ENCODE measurements around the gene KLHL40. TPM values are rescaled to one million over a fixed set of nuclear protein-coding genes. Genes with fewer than 3 reads are reported as not detected.

KLHL40 gene
- total and polyA plus RNA-seq, 5 experiments from 2014 or later = not detected

- Mint-ChIP-seq H3K4me1 (peaks cover 7 to 27% (median 12%) of the 10 kb centered on the region in 4 donors), H3K9me3 (no peaks in the 10 kb centered on the region), H3K4me3 (peak overlapping the region; percentile 52 to 90 (median 78)), H3K27me3 (no peaks in the 10 kb centered on the region), H3K36me3 (peaks cover 0 to 13% (median 0%) of the 10 kb centered on the region in 3 donors), H3K27ac (peak overlapping the region in 3 of 10 donors; percentile 36 to 81 (median 37))
- no peak for DNase-seq
- POLR2A ChIA-PET = interaction anchor here (1.5 kb wide), 1 partner anchor 12 kb away, joined by 3 read pairs; no protein-coding TSS in a partner anchor
- ATAC-seq = no peak
These were observed 32.6 kb upstream of the KLHL40 start for GRCh38 chr3:42652611-42653302.

- Mint-ChIP-seq H3K9me3 (no peaks in the 10 kb centered on the region), H3K4me1 (peaks cover 7 to 27% (median 12%) of the 10 kb centered on the region in 4 donors), H3K36me3 (peaks cover 0 to 8% (median 0%) of the 10 kb centered on the region in 3 donors), H3K4me3 (peak overlapping the region; percentile 52 to 90 (median 78)), H3K27me3 (no peaks in the 10 kb centered on the region), H3K27ac (peak overlapping the region in 2 of 10 donors; percentile 36 to 37)
- POLR2A ChIA-PET = interaction anchor here (1.5 kb wide), 1 partner anchor 12 kb away, joined by 3 read pairs; no protein-coding TSS in a partner anchor
- no peak for DNase-seq
- no peak for ATAC-seq
These were observed 32.1 kb upstream of the KLHL40 start for GRCh38 chr3:42653303-42653559.

GRCh38 chr3:42653560-42654330 lies 31.6 kb upstream of the KLHL40 start, which contains the start of gene ZBTB47:
Gene ZBTB47 (plus strand): TSS chr3:42653697. CDS start chr3:42658356, 4,659 bp downstream.
- Mint-ChIP-seq H3K4me1 (peaks cover 7 to 27% (median 12%) of the 10 kb centered on the region in 4 donors), H3K36me3 (peaks cover 0 to 7% (median 0%) of the 10 kb centered on the region in 3 donors), H3K9me3 (no peaks in the 10 kb centered on the region), H3K27me3 (no peaks in the 10 kb centered on the region), H3K27ac (peak within 1 kb of the TSS in 6 of 10 donors; percentile 37 to 89 (median 63)), H3K4me3 (peak within 1 kb of the TSS; percentile 77 to 90 (median 82))
- POLR2A ChIA-PET = interaction anchor here (1.0 kb wide), 1 partner anchor 10 kb away, joined by 4 read pairs; no protein-coding TSS in a partner anchor
- ATAC-seq = peak; percentile 14 to 40
- peak in 1 of 10 donors; percentile 24 for DNase-seq

GRCh38 chr3:42654331-42655201 lies 30.8 kb upstream of the KLHL40 start:
- Mint-ChIP-seq H3K4me3 (peak overlapping the region in 9 of 10 donors; percentile 37 to 86 (median 52)), H3K4me1 (peaks cover 7 to 27% (median 12%) of the 10 kb centered on the region in 4 donors), H3K27ac (no peak overlapping the region), H3K27me3 (no peaks in the 10 kb centered on the region), H3K36me3 (peaks cover 0 to 2% (median 0%) of the 10 kb centered on the region in 3 donors), H3K9me3 (no peaks in the 10 kb centered on the region)
- peak in 1 of 10 donors; percentile 15 for DNase-seq
- ATAC-seq = peak; percentile 49 to 78
- POLR2A ChIA-PET = interaction anchor here (1.0 kb wide), 1 partner anchor 9 kb away, joined by 4 read pairs; no protein-coding TSS in a partner anchor

- H3K4me3 Mint-ChIP-seq = peak overlapping the region in 9 of 10 donors; percentile 36 to 63 (median 50)
- no peak for DNase-seq
These were observed 29.9 kb upstream of the KLHL40 start for GRCh38 chr3:42655331-42655888.

GRCh38 chr3:42655980-42656679 lies 29.2 kb upstream of the KLHL40 start:
- no peaks in the 10 kb centered on the region for H3K9me3 Mint-ChIP-seq
- no peaks in the 10 kb centered on the region for H3K27me3 Mint-ChIP-seq
- POLR2A ChIA-PET = no interaction called here
- H3K27ac Mint-ChIP-seq = peak overlapping the region in 1 of 10 donors; percentile 54
- DNase-seq = no peak
- H3K4me1 Mint-ChIP-seq = peaks cover 7 to 27% (median 11%) of the 10 kb centered on the region in 4 donors
- H3K36me3 Mint-ChIP-seq = no peaks in the 10 kb centered on the region
- no peak for ATAC-seq
- H3K4me3 Mint-ChIP-seq = peak overlapping the region in 2 of 10 donors; percentile 20 to 47

More at GRCh38 chr3:42655331-42655888, 29.9 kb upstream of the KLHL40 start:
- ATAC-seq = peak in 1 of 2 donors; percentile 12
- Mint-ChIP-seq H3K4me1 (peaks cover 7 to 27% (median 11%) of the 10 kb centered on the region in 4 donors), H3K36me3 (no peaks in the 10 kb centered on the region), H3K27me3 (no peaks in the 10 kb centered on the region), H3K9me3 (no peaks in the 10 kb centered on the region), H3K27ac (peak overlapping the region in 3 of 10 donors; percentile 3 to 40 (median 13))
- POLR2A ChIA-PET = no interaction called here

- Mint-ChIP-seq H3K27me3 (no peaks in the 10 kb centered on the region), H3K4me3 (no peak overlapping the region), H3K27ac (peak overlapping the region in 3 of 10 donors; percentile 3 to 27 (median 4)), H3K9me3 (no peaks in the 10 kb centered on the region), H3K4me1 (peaks cover 7 to 24% (median 11%) of the 10 kb centered on the region in 4 donors), H3K36me3 (no peaks in the 10 kb centered on the region)
- ATAC-seq (no peak), DNase-seq (no peak)
- POLR2A ChIA-PET = no interaction called here
These were observed 28.4 kb upstream of the KLHL40 start for GRCh38 chr3:42656680-42657610.

- Mint-ChIP-seq H3K27ac (peak overlapping the region in 1 of 10 donors; percentile 81), H3K27me3 (no peaks in the 10 kb centered on the region), H3K36me3 (no peaks in the 10 kb centered on the region), H3K4me3 (no peak overlapping the region), H3K4me1 (peaks cover 3 to 16% (median 9%) of the 10 kb centered on the region in 4 donors), H3K9me3 (no peaks in the 10 kb centered on the region)
- ATAC-seq = no peak
- POLR2A ChIA-PET = no interaction called here
- DNase-seq = no peak
These were observed 27.7 kb upstream of the KLHL40 start for GRCh38 chr3:42657675-42658074.

GRCh38 chr3:42658091-42658770 lies 27.1 kb upstream of the KLHL40 start:
- POLR2A ChIA-PET = no interaction called here
- peak overlapping the region in 1 of 10 donors; percentile 81 for H3K27ac Mint-ChIP-seq
- H3K4me1 Mint-ChIP-seq = peaks cover 0 to 11% (median 6%) of the 10 kb centered on the region in 4 donors
- DNase-seq (no peak), ATAC-seq (no peak)
- H3K27me3 Mint-ChIP-seq = no peaks in the 10 kb centered on the region
- H3K9me3 Mint-ChIP-seq = no peaks in the 10 kb centered on the region
- no peaks in the 10 kb centered on the region for H3K36me3 Mint-ChIP-seq
- H3K4me3 Mint-ChIP-seq = no peak overlapping the region

GRCh38 chr3:42658771-42659390 lies 26.5 kb upstream of the KLHL40 start:
- Mint-ChIP-seq H3K4me3 (no peak overlapping the region), H3K27ac (peak overlapping the region in 2 of 10 donors; percentile 48 to 56), H3K27me3 (no peaks in the 10 kb centered on the region), H3K36me3 (no peaks in the 10 kb centered on the region), H3K9me3 (no peaks in the 10 kb centered on the region), H3K4me1 (peaks cover 0 to 11% (median 2%) of the 10 kb centered on the region in 4 donors)
- no peak for ATAC-seq
- POLR2A ChIA-PET = no interaction called here
- DNase-seq = no peak
